Measurements from ENCODE around the gene USP33. TPM values are rescaled to one million over a fixed set of nuclear protein-coding genes. Genes with fewer than 3 reads are reported as not detected.

The USP33 gene
- total and polyA plus RNA-seq, 9 of the 15 experiments (the other 6 are each of a cell fraction or from before 2014, with no cell fraction given) = 22.4 to 83.5 (median 44.7) TPM

DNA sequence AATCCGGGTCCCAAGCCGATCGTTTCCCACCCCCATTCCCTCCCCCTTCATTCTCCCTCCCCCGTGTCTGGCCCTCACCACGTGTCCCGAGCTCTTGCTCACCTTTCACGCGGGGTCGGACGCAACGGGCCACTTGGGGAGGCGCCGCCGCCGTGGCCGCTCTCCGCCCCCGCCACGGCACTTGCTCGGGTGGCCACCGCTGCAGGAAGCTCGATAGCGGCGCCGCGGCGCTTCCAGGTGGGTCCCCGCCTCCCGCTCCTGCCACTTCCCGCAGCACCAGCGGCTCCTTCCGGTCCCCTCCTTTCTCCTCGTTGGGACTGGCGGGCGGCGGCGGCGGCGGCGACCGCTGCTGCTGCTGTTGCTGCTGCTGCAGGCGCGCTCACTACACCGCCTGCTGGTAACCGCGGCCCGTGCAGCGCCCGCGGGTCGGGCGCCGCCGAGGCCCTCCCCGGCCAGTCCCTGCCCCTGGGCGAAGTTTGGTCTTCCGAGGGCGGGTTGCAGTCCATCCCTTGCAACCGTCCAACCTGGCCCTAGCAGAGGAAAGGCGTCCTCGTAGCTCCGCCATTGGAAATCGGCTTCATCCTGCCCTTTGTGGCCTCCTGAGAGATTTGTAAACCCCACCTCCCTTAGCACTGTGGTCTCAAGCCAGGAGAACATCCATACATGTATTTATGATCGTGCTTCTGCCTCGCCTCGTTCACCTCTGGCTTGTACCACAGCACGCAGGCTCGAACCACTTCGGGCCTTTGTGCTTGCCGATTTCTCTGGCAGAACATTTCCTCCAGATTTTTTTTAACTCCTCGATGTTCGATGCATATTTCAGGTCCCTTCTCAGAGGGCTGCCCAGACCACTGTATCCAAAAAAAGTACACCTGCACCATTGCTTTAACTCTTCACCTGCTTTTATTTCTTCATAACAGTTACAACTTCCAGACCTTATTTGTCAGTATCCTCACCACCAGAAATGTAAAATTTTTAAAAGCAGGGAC is 76.2 kb downstream of the USP33 start:
- intact Hi-C loops (cut with micrococcal nuclease) (loop anchor here (1.0 to 5.0 kb wide), 6 partner anchors 91 to 1896 kb away; partner anchors contain the start of genes FUBP1 and RABGGTB), in situ Hi-C loops (cut with MboI) (no loop called here)
- BruUV-seq (replicated peaks) = TSS peak; percentile 86
- DNase-seq (ENCODE audit: extremely low read depth in 1 of 4, low spot score in 3 of 4) (peak; percentile 88 to 94 (median 90)), ATAC-seq (peak; percentile 80), FAIRE-seq (peak; percentile 62)
- no peaks in the 10 kb centered on the region; the same call in 1 of the 2 replicates for H4K20me1 ChIP-seq (replicated peaks; ENCODE audit: control insufficient read depth, insufficient read depth, low read length)
- CTCF ChIA-PET (ENCODE audit: low intra/inter-chr PET ratio) = no interaction called here
- peaks cover 5 to 7% of the 10 kb centered on the region in 2 experiments for H3K4me1 ChIP-seq (replicated peaks in 1 of 2; ENCODE audit: control insufficient read depth in 2 of 2, insufficient read depth in 2 of 2, low read length in 2 of 2)
- POLR2A ChIA-PET = interaction anchor here (0.6 to 1.7 kb wide), 8 partner anchors 9 to 47 kb away, joined by 3 to 11 read pairs (median 4); no protein-coding TSS in a partner anchor
- peaks cover 41% of the 10 kb centered on the region for H3K79me2 ChIP-seq (ENCODE audit: control insufficient read depth, insufficient read depth, low read length)
- peak overlapping the region; percentile 100 for H2AFZ ChIP-seq (ENCODE audit: low read depth, low read length)
- peak overlapping the region; percentile 96 for H3K27ac ChIP-seq (ENCODE audit: extremely low read depth, low read depth, low read length)
- H3K36me3 ChIP-seq (ENCODE audit: control insufficient read depth, insufficient read depth, low read length) = peaks cover 2% of the 10 kb centered on the region; the same call in 1 of the 3 replicates
- peak overlapping the region; percentile 98 for H3K4me2 ChIP-seq (ENCODE audit: insufficient read depth, low read length)
- no peaks in the 10 kb centered on the region for H3K9me3 ChIP-seq (replicated peaks; ENCODE audit: control insufficient read depth, insufficient read depth, low read depth, low read length)
- under 1% methylated on average over 61 of the region's 72 CpGs for WGBS (ENCODE audit: insufficient coverage, low coverage, missing lambda C conversion rate)
- peak overlapping the region; percentile 66 for H3K4me3 ChIP-seq
- H3K9ac ChIP-seq (ENCODE audit: insufficient read depth in 1 of 2, low read depth in 2 of 2, low read length in 2 of 2) = peak overlapping the region; percentile 96 to 98
- H3K9me1 ChIP-seq (ENCODE audit: control insufficient read depth, insufficient read depth, low read length) = no peaks in the 10 kb centered on the region
- no peaks in the 10 kb centered on the region for H3K27me3 ChIP-seq (ENCODE audit: control insufficient read depth in 2 of 2, insufficient read depth in 2 of 2, low read length in 2 of 2)
- TF ChIP-seq ZFP36 (IDR thresholded peaks at IDR 0.05; ENCODE audit: low read depth, low read length, partially characterized antibody) (no peak), CTBP1 (IDR thresholded peaks at IDR 0.05; ENCODE audit: borderline replicate concordance) (peak; percentile 90), YY1 (IDR thresholded peaks at IDR 0.05; ENCODE audit: borderline replicate concordance in 1 of 3, control insufficient read depth in 1 of 3, extremely low read depth in 1 of 3, insufficient read depth in 3 of 3, insufficient read length in 1 of 3, insufficient replicate concordance in 2 of 3, low read depth in 1 of 3, low read length in 2 of 3) (peak in 2 of 3 experiments; percentile 57 to 61), ZNF644 (tag; IDR thresholded peaks at IDR 0.05; ENCODE audit: low read depth) (no peak), SIN3A (IDR thresholded peaks at IDR 0.05; ENCODE audit: borderline replicate concordance in 2 of 2, control insufficient read depth in 1 of 2, low read depth in 2 of 2, low read length in 2 of 2) (peak in 1 of 2 experiments; percentile 81; a peak in 1 of 4 replicates)
- TF ChIP-seq, protein P1, sequence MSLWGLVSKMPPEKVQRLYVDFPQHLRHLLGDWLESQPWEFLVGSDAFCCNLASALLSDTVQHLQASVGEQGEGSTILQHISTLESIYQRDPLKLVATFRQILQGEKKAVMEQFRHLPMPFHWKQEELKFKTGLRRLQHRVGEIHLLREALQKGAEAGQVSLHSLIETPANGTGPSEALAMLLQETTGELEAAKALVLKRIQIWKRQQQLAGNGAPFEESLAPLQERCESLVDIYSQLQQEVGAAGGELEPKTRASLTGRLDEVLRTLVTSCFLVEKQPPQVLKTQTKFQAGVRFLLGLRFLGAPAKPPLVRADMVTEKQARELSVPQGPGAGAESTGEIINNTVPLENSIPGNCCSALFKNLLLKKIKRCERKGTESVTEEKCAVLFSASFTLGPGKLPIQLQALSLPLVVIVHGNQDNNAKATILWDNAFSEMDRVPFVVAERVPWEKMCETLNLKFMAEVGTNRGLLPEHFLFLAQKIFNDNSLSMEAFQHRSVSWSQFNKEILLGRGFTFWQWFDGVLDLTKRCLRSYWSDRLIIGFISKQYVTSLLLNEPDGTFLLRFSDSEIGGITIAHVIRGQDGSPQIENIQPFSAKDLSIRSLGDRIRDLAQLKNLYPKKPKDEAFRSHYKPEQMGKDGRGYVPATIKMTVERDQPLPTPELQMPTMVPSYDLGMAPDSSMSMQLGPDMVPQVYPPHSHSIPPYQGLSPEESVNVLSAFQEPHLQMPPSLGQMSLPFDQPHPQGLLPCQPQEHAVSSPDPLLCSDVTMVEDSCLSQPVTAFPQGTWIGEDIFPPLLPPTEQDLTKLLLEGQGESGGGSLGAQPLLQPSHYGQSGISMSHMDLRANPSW (CRISPR knock-in tag; IDR thresholded peaks at IDR 0.05) = no peak; the same call in 1 of the 2 replicates
- TF ChIP-seq, protein P2, sequence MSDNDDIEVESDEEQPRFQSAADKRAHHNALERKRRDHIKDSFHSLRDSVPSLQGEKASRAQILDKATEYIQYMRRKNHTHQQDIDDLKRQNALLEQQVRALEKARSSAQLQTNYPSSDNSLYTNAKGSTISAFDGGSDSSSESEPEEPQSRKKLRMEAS (CRISPR knock-in tag; IDR thresholded peaks at IDR 0.05) = peak; percentile 88
- TF ChIP-seq, protein P3, sequence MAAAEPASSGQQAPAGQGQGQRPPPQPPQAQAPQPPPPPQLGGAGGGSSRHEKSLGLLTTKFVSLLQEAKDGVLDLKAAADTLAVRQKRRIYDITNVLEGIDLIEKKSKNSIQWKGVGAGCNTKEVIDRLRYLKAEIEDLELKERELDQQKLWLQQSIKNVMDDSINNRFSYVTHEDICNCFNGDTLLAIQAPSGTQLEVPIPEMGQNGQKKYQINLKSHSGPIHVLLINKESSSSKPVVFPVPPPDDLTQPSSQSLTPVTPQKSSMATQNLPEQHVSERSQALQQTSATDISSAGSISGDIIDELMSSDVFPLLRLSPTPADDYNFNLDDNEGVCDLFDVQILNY (CRISPR knock-in tag; IDR thresholded peaks at IDR 0.05) = no peak
- TF ChIP-seq, protein P4, sequence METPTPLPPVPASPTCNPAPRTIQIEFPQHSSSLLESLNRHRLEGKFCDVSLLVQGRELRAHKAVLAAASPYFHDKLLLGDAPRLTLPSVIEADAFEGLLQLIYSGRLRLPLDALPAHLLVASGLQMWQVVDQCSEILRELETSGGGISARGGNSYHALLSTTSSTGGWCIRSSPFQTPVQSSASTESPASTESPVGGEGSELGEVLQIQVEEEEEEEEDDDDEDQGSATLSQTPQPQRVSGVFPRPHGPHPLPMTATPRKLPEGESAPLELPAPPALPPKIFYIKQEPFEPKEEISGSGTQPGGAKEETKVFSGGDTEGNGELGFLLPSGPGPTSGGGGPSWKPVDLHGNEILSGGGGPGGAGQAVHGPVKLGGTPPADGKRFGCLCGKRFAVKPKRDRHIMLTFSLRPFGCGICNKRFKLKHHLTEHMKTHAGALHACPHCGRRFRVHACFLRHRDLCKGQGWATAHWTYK (CRISPR knock-in tag; IDR thresholded peaks at IDR 0.05) = peak; percentile 98
